ENCODE results near the gene FBXO42.

DNA sequence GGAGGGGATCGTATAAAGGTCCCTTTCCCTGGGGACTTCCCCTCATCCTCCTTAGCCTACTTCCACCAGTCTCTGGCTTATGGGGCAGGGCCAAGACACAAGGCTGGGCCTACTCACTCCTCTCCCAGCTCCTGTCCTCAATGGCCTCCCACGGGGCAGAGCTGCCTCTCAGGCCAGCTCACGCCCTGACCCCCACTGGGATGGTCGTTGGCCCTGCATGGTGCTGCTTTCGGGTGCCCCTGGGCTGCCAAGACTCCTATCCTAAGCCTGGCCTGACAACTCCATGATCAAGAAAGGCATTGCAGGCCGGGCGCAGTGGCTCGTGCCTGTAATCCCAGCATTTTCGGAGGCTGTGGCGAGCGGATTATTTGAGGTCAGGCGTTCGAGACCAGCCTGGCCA lies 121.5 kb downstream of the FBXO42 start:
- TF ChIP-seq POLR2A (IDR thresholded peaks at IDR 0.05): no peak
- TF ChIP-seq, protein P1, sequence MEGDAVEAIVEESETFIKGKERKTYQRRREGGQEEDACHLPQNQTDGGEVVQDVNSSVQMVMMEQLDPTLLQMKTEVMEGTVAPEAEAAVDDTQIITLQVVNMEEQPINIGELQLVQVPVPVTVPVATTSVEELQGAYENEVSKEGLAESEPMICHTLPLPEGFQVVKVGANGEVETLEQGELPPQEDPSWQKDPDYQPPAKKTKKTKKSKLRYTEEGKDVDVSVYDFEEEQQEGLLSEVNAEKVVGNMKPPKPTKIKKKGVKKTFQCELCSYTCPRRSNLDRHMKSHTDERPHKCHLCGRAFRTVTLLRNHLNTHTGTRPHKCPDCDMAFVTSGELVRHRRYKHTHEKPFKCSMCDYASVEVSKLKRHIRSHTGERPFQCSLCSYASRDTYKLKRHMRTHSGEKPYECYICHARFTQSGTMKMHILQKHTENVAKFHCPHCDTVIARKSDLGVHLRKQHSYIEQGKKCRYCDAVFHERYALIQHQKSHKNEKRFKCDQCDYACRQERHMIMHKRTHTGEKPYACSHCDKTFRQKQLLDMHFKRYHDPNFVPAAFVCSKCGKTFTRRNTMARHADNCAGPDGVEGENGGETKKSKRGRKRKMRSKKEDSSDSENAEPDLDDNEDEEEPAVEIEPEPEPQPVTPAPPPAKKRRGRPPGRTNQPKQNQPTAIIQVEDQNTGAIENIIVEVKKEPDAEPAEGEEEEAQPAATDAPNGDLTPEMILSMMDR (IDR thresholded peaks at IDR 0.05): no peak
